Epithelial cell of esophagus (primary cell): ENCODE results near the gene PRPS2.

ENCODE experiments used
- DNase-seq: peaks from one replicate; pipeline ENCODE4 v3.0.0; 2010; ENCODE audit warnings: low read depth
- H3K4me3 ChIP-seq: 2 replicates; pipeline ENCODE4 v1.5.1; 2011; ENCODE audit warnings: mild to moderate bottlenecking, low read length, control low read depth
- TF ChIP-seq, protein P1 (sequence below): IDR thresholded peaks from 2 replicates; pipeline ENCODE4 v1.5.1; 2011; ENCODE audit warnings: low read depth, mild to moderate bottlenecking, low read length, control low read depth, inconsistent platforms; ENCODE audit not compliant: insufficient read depth; ENCODE audit errors: missing control alignments

Gene PRPS2

DNA sequence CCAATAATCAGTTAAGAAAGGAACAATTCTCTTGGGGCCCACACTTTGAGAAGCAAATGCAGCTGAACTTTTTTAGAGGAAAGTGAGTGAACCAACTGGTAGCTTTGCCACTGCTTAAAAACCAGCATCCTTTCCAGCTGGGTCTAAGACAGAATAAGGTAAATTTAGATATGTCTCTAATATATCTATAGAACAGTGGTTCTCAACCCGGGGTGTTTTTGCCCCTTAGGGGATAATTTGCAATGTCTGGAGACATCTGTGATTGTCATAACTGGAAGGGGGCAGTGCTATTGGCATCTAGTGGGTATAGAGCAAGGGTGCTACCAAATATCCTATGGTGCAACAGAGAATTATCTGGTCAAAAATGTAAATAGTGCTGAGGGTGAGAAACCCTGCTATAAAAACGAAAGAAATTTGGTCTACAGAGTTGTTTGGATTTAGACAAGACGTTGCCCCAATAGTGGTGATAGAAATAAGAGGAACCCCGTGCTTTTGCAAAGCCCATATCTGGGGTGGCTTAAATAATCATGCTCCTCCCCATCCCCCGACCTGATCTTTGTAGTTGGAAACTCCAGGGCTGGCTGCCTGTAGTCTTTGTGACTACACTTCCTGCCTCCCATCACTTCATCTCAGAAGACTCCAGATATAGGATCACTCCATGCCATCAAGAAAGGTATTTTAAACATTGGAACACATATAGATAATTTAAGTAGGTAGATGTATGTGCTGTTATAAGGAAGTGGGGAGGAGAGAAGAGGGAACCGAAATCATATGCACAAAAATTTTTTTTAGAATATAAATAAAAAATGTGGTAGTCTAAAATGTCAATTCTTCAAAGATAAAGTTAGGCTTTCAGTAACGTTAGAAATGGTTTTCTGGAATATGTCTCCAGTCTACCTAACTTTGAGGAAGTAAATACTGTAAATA is 75.5 kb downstream of the PRPS2 start, which contains the start of gene TLR7:
Gene TLR7, plus strand, starts transcription at position 622 of the 927 bp plus-strand sequence. CDS start 507 bp downstream, outside the sequence.
- TF ChIP-seq, protein P1, sequence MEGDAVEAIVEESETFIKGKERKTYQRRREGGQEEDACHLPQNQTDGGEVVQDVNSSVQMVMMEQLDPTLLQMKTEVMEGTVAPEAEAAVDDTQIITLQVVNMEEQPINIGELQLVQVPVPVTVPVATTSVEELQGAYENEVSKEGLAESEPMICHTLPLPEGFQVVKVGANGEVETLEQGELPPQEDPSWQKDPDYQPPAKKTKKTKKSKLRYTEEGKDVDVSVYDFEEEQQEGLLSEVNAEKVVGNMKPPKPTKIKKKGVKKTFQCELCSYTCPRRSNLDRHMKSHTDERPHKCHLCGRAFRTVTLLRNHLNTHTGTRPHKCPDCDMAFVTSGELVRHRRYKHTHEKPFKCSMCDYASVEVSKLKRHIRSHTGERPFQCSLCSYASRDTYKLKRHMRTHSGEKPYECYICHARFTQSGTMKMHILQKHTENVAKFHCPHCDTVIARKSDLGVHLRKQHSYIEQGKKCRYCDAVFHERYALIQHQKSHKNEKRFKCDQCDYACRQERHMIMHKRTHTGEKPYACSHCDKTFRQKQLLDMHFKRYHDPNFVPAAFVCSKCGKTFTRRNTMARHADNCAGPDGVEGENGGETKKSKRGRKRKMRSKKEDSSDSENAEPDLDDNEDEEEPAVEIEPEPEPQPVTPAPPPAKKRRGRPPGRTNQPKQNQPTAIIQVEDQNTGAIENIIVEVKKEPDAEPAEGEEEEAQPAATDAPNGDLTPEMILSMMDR: no peak
- H3K4me3 ChIP-seq: no peak within 1 kb of the TSS
- DNase-seq: no peak

DNA sequence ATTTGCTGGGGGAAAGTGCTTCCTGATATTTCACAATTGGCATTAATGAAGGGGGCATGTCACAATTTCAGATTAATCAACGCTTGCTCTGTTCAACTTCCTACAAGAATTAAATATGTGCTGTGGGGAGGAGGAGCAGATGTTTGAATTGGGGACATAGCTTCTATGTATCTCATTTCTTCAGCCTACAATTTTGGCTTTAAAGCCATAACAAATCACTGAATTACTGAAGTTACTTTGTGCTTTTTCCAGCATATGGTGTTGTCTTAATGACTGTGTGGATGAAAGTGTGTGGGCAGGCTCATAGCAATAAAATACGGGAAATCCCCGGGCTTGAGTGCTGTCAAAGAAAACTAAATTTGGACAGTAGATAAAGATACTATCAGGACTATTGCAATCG is 76.5 kb downstream of the PRPS2 start:
- no peak for DNase-seq
- TF ChIP-seq, protein P1: no peak
- H3K4me3 ChIP-seq: no peak overlapping the region

DNA sequence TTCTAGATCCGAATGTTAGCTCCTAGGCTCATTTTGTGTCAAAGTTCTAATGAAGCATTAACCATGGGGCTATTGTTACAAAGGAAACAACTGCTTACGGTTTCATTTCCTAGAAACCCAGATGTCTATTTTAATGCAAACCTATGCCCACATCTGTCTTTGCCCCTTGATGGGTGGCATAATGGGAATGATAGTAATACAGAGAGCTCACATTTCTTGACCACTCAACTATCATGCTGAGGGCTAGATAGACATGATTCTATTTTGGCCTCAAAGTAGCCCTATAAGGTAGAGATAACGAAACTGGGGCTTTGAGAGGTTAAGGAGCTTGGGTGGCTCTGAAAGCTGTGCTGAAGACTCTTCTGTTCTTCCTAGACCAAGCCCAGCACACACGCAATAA is 77.5 kb downstream of the PRPS2 start:
- DNase-seq: no peak
- TF ChIP-seq, protein P1: no peak
- H3K4me3 ChIP-seq: no peak overlapping the region

DNA sequence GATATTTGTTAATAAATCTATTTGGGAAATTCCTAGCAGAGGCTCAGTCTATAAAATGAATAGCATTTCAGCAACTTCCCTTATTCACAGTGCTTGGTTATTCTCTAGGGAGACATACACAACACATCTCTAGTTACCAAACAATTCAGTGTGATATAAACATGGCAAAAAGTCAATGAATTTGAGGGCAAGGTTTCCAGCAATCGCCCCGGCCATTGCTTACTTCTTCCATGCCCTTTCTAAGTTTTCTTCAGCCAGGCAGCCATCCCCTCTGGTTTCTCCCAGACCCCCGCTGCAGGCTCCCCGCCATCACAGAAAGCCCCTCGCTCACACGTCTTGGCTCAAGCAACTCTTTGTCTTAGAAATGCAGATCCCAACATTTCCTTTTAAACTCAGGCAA is 80.0 kb downstream of the PRPS2 start:
- H3K4me3 ChIP-seq: no peak overlapping the region
- TF ChIP-seq, protein P1: no peak
- no peak for DNase-seq

DNA sequence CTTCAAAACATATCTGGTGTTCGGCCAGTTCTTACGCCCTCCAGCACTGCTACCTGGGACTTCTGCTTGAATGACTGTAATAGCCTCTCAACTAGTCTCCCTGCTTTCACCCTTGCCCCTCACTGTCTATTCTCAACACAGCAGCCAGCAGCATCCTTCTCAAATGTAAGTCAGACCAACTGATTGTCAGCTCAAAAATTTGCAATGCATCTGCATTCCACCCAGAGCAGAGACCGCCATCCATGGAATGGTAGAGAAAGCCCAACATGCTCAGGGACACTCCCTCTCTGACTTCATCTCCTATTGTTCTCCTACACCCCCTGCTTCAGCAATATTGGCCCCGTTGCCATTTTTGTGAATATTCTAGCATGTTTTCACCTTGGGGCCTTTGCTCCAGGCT is 81.5 kb downstream of the PRPS2 start:
- no peak for DNase-seq
- no peak overlapping the region for H3K4me3 ChIP-seq
- TF ChIP-seq, protein P1: no peak
